HEK293 (cell line): ENCODE data around the gene DNAH3.

Source experiments
- CTCF ChIA-PET: fragments of 350-600 bp; formaldehyde crosslinking; extraction: SDS; loops from one replicate; lab custom pipeline; 2021; ENCODE audit warnings: antibody characterized with exemption; lab: Yijun Ruan, JAX
- POLR2A ChIA-PET: fragments of 300-600 bp; formaldehyde crosslinking; extraction: SDS; loops from one replicate; lab custom pipeline; 2020; ENCODE audit warnings: antibody characterized with exemption, inconsistent platforms; lab: Yijun Ruan, JAX
- H3K27ac ChIP-seq: fragments of 200-500 bp; sonication (Bioruptor generic); 2 replicates; pipeline ENCODE4 v1.5.1; 2014; ENCODE audit warnings: low read depth, low read length, control low read depth, inconsistent platforms; ENCODE audit errors: extremely low read depth
- H3K36me3 ChIP-seq, 2 experiments: fragments of 200-500 bp in 1 of 2; sonication (Bioruptor generic) in 1 of 2; 1 replicate in 1 of 2; 2 replicates in 1 of 2; pipeline ENCODE4 v1.5.1; 2014 to 2017; ENCODE audit warnings: inconsistent platforms in 2 of 2, low read length in 2 of 2; ENCODE audit not compliant: control insufficient read depth in 2 of 2, insufficient read depth in 1 of 2
- H3K4me1 ChIP-seq: fragments of 200-500 bp; sonication (Bioruptor generic); 2 replicates; pipeline ENCODE4 v1.5.1; 2014; ENCODE audit warnings: mild to moderate bottlenecking, low read length, inconsistent platforms; ENCODE audit not compliant: control insufficient read depth, insufficient read depth
- H3K4me3 ChIP-seq: 2 replicates; pipeline ENCODE4 v1.5.1; 2011; ENCODE audit warnings: low read depth, mild to moderate bottlenecking, control low read depth, low read length, moderate library complexity
- H3K9me3 ChIP-seq: fragments of 200-500 bp; sonication (Bioruptor generic); 2 replicates; pipeline ENCODE4 v1.5.1; 2014; ENCODE audit warnings: low read depth, low read length, inconsistent platforms; ENCODE audit not compliant: control insufficient read depth, insufficient read depth
- GFI1B ChIP-seq: fragments of 450-650 bp; formaldehyde crosslinking; IDR thresholded peaks from 2 replicates; pipeline ENCODE4 v1.5.1; 2016; ENCODE audit warnings: missing biosample characterization, missing genetic modification characterization
- GLIS1 ChIP-seq: fragments of 450-650 bp; formaldehyde crosslinking; IDR thresholded peaks from 2 replicates; pipeline ENCODE4 v1.5.1; 2016; ENCODE audit warnings: missing biosample characterization, missing genetic modification characterization
- OVOL3 ChIP-seq: fragments of 450-650 bp; formaldehyde crosslinking; IDR thresholded peaks from 2 replicates; pipeline ENCODE4 v1.5.1; 2016; ENCODE audit warnings: missing biosample characterization, missing genetic modification characterization
- PATZ1 ChIP-seq: fragments of 450-650 bp; formaldehyde crosslinking; IDR thresholded peaks from 2 replicates; pipeline ENCODE4 v1.5.1; 2016; ENCODE audit warnings: missing biosample characterization, missing genetic modification characterization
- REST ChIP-seq: fragments of 450-650 bp; formaldehyde crosslinking; IDR thresholded peaks from 2 replicates; pipeline ENCODE4 v1.5.1; 2016; ENCODE audit warnings: missing biosample characterization, missing genetic modification characterization
- SCRT2 ChIP-seq: fragments of 450-650 bp; formaldehyde crosslinking; IDR thresholded peaks from 2 replicates; pipeline ENCODE4 v1.5.1; 2016; ENCODE audit warnings: missing biosample characterization, missing genetic modification characterization
- SETDB1 ChIP-seq: IDR thresholded peaks from one replicate; pipeline ENCODE4 v1.6.1; 2017; ENCODE audit warnings: mild to moderate bottlenecking, low read length, moderate library complexity, mixed read lengths; ENCODE audit not compliant: insufficient read length
- WT1 ChIP-seq: fragments of 450-650 bp; formaldehyde crosslinking; IDR thresholded peaks from 2 replicates; pipeline ENCODE4 v1.5.1; 2016; ENCODE audit warnings: missing biosample characterization, missing genetic modification characterization
- ZBTB17 ChIP-seq: fragments of 450-650 bp; formaldehyde crosslinking; IDR thresholded peaks from 2 replicates; pipeline ENCODE4 v1.5.1; 2016; ENCODE audit warnings: missing biosample characterization, missing genetic modification characterization
- ZBTB44 ChIP-seq: fragments of 450-650 bp; IDR thresholded peaks from 2 replicates; pipeline ENCODE4 v1.5.1; 2018; ENCODE audit warnings: missing biosample characterization, mild to moderate bottlenecking, missing genetic modification characterization
- ZFP37 ChIP-seq: fragments of 450-650 bp; formaldehyde crosslinking; IDR thresholded peaks from 2 replicates; pipeline ENCODE4 v1.5.1; 2016; ENCODE audit warnings: missing biosample characterization, missing genetic modification characterization
- ZFP41 ChIP-seq: fragments of 450-650 bp; formaldehyde crosslinking; IDR thresholded peaks from 2 replicates; pipeline ENCODE4 v1.5.1; 2016; ENCODE audit warnings: missing biosample characterization, missing genetic modification characterization, borderline replicate concordance
- ZNF248 ChIP-seq: fragments of 450-650 bp; formaldehyde crosslinking; IDR thresholded peaks from 2 replicates; pipeline ENCODE4 v1.5.1; 2017; ENCODE audit warnings: missing biosample characterization, missing genetic modification characterization
- ZNF341 ChIP-seq: fragments of 450-650 bp; formaldehyde crosslinking; IDR thresholded peaks from 2 replicates; pipeline ENCODE4; 2016; ENCODE audit warnings: low read depth, missing biosample characterization, missing genetic modification characterization
- ZNF366 ChIP-seq: fragments of 450-650 bp; formaldehyde crosslinking; conservative IDR thresholded peaks from 2 replicates; pipeline ENCODE4 v1.5.1; 2016; ENCODE audit warnings: missing biosample characterization, missing genetic modification characterization
- ZNF416 ChIP-seq: fragments of 450-650 bp; formaldehyde crosslinking; IDR thresholded peaks from 2 replicates; pipeline ENCODE4 v1.5.1; 2016; ENCODE audit warnings: missing biosample characterization, missing genetic modification characterization
- ZNF426 ChIP-seq: fragments of 450-650 bp; formaldehyde crosslinking; IDR thresholded peaks from 2 replicates; pipeline ENCODE4 v1.5.1; 2017; ENCODE audit warnings: missing biosample characterization, missing genetic modification characterization, mild to moderate bottlenecking, inconsistent platforms, moderate library complexity
- ZNF558 ChIP-seq: fragments of 450-650 bp; formaldehyde crosslinking; IDR thresholded peaks from 2 replicates; pipeline ENCODE4 v1.5.1; 2016; ENCODE audit warnings: missing biosample characterization, missing genetic modification characterization
- ZNF585B ChIP-seq: fragments of 450-650 bp; formaldehyde crosslinking; IDR thresholded peaks from 2 replicates; pipeline ENCODE4 v1.5.1; 2016; ENCODE audit warnings: missing biosample characterization, missing genetic modification characterization
- ZNF610 ChIP-seq: fragments of 450-650 bp; formaldehyde crosslinking; IDR thresholded peaks from 2 replicates; pipeline ENCODE4 v1.5.1; 2016; ENCODE audit warnings: missing biosample characterization, missing genetic modification characterization, borderline replicate concordance
- ZNF670 ChIP-seq: fragments of 450-650 bp; formaldehyde crosslinking; IDR thresholded peaks from 2 replicates; pipeline ENCODE4 v1.5.1; 2016; ENCODE audit warnings: missing biosample characterization, missing genetic modification characterization, low read depth
- ZNF701 ChIP-seq: fragments of 450-650 bp; formaldehyde crosslinking; IDR thresholded peaks from 2 replicates; pipeline ENCODE4 v1.5.1; 2016; ENCODE audit warnings: missing biosample characterization, missing genetic modification characterization
- TF ChIP-seq, protein P1 (sequence below): fragments of 450-650 bp; formaldehyde crosslinking; IDR thresholded peaks from 2 replicates; pipeline ENCODE4 v1.5.1; 2017; ENCODE audit warnings: missing biosample characterization, missing genetic modification characterization

The DNAH3 gene

DNA sequence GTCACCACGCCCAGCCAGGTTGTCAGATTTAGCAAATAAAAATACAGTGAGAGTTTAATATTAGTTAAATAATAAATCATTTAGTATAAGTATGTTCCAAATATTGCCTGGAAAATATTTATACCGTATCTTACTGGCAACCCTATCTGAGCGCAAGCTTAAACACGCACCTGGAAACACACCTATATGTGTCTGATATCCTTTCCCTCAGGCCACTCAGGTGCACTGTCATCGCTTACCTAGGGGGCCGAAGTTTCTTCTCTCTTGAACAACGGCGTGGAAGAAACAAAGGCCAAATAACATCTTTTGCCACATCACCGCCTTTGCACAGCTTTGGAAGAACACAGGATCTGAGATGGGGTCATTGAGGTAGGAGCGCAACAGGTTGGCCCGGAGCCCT is 196.1 kb downstream of the DNAH3 start:
- H3K4me3 ChIP-seq = no peak overlapping the region
- ChIA-PET POLR2A (no interaction called here), CTCF (interaction anchor here (0.5 to 0.6 kb wide), 3 partner anchors 73 to 1118 kb away, joined by 3 read pairs; no protein-coding TSS in a partner anchor)
- no peaks in the 10 kb centered on the region for H3K9me3 ChIP-seq
- no peaks in the 10 kb centered on the region for H3K36me3 ChIP-seq
- H3K4me1 ChIP-seq = no peaks in the 10 kb centered on the region
- no peak for TF ChIP-seq ZNF585B (tag by site-specific recombination)
- TF ChIP-seq SCRT2 = peak; percentile 56; the same call in 1 of the 2 replicates
- TF ChIP-seq, all 188 proteins: peak for 1
- H3K27ac ChIP-seq = no peak overlapping the region

- Histone ChIP-seq H3K4me1 (no peaks in the 10 kb centered on the region), H3K27ac (no peak overlapping the region), H3K9me3 (no peaks in the 10 kb centered on the region), H3K4me3 (no peak overlapping the region), H3K36me3 (no peaks in the 10 kb centered on the region)
- ChIA-PET POLR2A (no interaction called here), CTCF (interaction anchor here (1.0 kb wide), 1 partner anchor 103 kb away, joined by 3 read pairs; no protein-coding TSS in a partner anchor)
- TF ChIP-seq ZFP37 (no peak), ZNF248 (tag by site-specific recombination) (no peak), ZNF558 (tag by site-specific recombination) (no peak), OVOL3 (tag by site-specific recombination) (no peak), ZBTB17 (no peak), ZNF416 (tag by site-specific recombination) (no peak), ZNF366 (tag by site-specific recombination) (no peak), WT1 (tag by site-specific recombination) (peak; percentile 83), GFI1B (tag by site-specific recombination) (no peak)
Measured at GRCh38 chr16:20952139-20952920, 198.3 kb downstream of the DNAH3 start.

- Histone ChIP-seq H3K9me3 (no peaks in the 10 kb centered on the region), H3K4me3 (no peak overlapping the region), H3K4me1 (no peaks in the 10 kb centered on the region), H3K27ac (no peak overlapping the region), H3K36me3 (no peaks in the 10 kb centered on the region)
- ChIA-PET POLR2A (no interaction called here), CTCF (interaction anchor here (0.8 kb wide), 1 partner anchor 101 kb away, joined by 3 read pairs; no protein-coding TSS in a partner anchor)
- no peak for TF ChIP-seq PATZ1 (tag by site-specific recombination)
- no peak for TF ChIP-seq ZNF670 (tag by site-specific recombination)
- TF ChIP-seq ZNF701 (tag by site-specific recombination) = no peak
- TF ChIP-seq ZFP41 (tag by site-specific recombination) = no peak
- no peak for TF ChIP-seq ZNF341 (tag by site-specific recombination)
- TF ChIP-seq ZBTB44 = no peak
- TF ChIP-seq REST (tag by site-specific recombination) = no peak
- no peak for TF ChIP-seq SETDB1
- TF ChIP-seq GLIS1 (tag by site-specific recombination) = no peak
- no peak for TF ChIP-seq ZNF426 (tag by site-specific recombination)
- TF ChIP-seq, protein P1, sequence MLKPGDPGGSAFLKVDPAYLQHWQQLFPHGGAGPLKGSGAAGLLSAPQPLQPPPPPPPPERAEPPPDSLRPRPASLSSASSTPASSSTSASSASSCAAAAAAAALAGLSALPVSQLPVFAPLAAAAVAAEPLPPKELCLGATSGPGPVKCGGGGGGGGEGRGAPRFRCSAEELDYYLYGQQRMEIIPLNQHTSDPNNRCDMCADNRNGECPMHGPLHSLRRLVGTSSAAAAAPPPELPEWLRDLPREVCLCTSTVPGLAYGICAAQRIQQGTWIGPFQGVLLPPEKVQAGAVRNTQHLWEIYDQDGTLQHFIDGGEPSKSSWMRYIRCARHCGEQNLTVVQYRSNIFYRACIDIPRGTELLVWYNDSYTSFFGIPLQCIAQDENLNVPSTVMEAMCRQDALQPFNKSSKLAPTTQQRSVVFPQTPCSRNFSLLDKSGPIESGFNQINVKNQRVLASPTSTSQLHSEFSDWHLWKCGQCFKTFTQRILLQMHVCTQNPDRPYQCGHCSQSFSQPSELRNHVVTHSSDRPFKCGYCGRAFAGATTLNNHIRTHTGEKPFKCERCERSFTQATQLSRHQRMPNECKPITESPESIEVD (tag by site-specific recombination) = no peak
- no peak for TF ChIP-seq ZNF610 (tag by site-specific recombination)
Measured at GRCh38 chr16:20950294-20950693, 200.4 kb downstream of the DNAH3 start.
